Stimulated activated CD8-positive, alpha-beta memory T cell treated with anti-CD3 and anti-CD28 coated beads, Interleukin-15, amount 100 ng/mL, for 48 hours (primary cell): ENCODE data around the gene CARD14.
"Not testable (repeated sequence)": the region's sequence is repeated elsewhere in the genome, so short reads cannot be mapped to it uniquely, and the experiment has no call there.

Experiments used
- DNase-seq, 2 donors: peaks; one replicate each; pipeline ENCODE4 v3.0.0-alpha.2; 2020; ENCODE audit warnings: low read depth in 2 of 2

Gene CARD14

GRCh38 chr17:80183581-80184422 is 14.0 kb downstream of the CARD14 start:
- DNase-seq: no peak

- no peak for DNase-seq
Observed at GRCh38 chr17:80184423-80184714, 14.5 kb downstream of the CARD14 start.

- no peak for DNase-seq
Observed at GRCh38 chr17:80185968-80186367, 16.1 kb downstream of the CARD14 start.

- no peak for DNase-seq
Observed at GRCh38 chr17:80187090-80187489, 17.3 kb downstream of the CARD14 start.

- DNase-seq: no peak
Observed at GRCh38 chr17:80187515-80187941, 17.7 kb downstream of the CARD14 start.

- no peak for DNase-seq
Observed at GRCh38 chr17:80189611-80190010, 19.8 kb downstream of the CARD14 start.

GRCh38 chr17:80190716-80191115 is 20.9 kb downstream of the CARD14 start:
- DNase-seq: no peak

- DNase-seq: no peak
Observed at GRCh38 chr17:80191192-80191591, 21.4 kb downstream of the CARD14 start.

- DNase-seq: no peak
Observed at GRCh38 chr17:80191865-80192661, 22.2 kb downstream of the CARD14 start.

GRCh38 chr17:80195141-80195540 is 25.3 kb downstream of the CARD14 start:
- no peak for DNase-seq

GRCh38 chr17:80195671-80196529 is 26.1 kb downstream of the CARD14 start:
- peak in 1 of 2 donors; percentile 25 for DNase-seq

- DNase-seq: no peak
Observed at GRCh38 chr17:80196652-80197051, 26.8 kb downstream of the CARD14 start.

GRCh38 chr17:80198144-80198661 is 28.4 kb downstream of the CARD14 start:
- DNase-seq: no peak

GRCh38 chr17:80199295-80199694 is 29.5 kb downstream of the CARD14 start:
- not testable (repeated sequence) for DNase-seq

GRCh38 chr17:80201446-80201845 is 31.6 kb downstream of the CARD14 start:
- no peak for DNase-seq

GRCh38 chr17:80202197-80202596 is 32.4 kb downstream of the CARD14 start:
- no peak for DNase-seq

GRCh38 chr17:80203471-80203963 is 33.7 kb downstream of the CARD14 start:
- DNase-seq: no peak

GRCh38 chr17:80204626-80205468 is 35.0 kb downstream of the CARD14 start:
- no peak for DNase-seq

- DNase-seq: no peak
Observed at GRCh38 chr17:80205811-80206210, 36.0 kb downstream of the CARD14 start.

GRCh38 chr17:80208050-80208449 is 38.2 kb downstream of the CARD14 start:
- DNase-seq: no peak

GRCh38 chr17:80209765-80210164 is 39.9 kb downstream of the CARD14 start:
- no peak for DNase-seq
